ENCODE results near the gene SPHK2.
"Not testable (repeated sequence)": the region's sequence is repeated elsewhere in the genome, so short reads cannot be mapped to it uniquely, and the experiment has no call there.

Gene SPHK2

GRCh38 chr19:48660852-48661710, 41.8 kb downstream of the SPHK2 start:
- no peak for DNase-seq

- DNase-seq, result no peak
Measured at GRCh38 chr19:48661711-48662090, 42.4 kb downstream of the SPHK2 start.

GRCh38 chr19:48663667-48664066, 44.4 kb downstream of the SPHK2 start:
- no peak for DNase-seq

- DNase-seq, result no peak
Measured at GRCh38 chr19:48664476-48664875, 45.2 kb downstream of the SPHK2 start.

- no peak for DNase-seq
Measured at GRCh38 chr19:48665786-48666185, 46.5 kb downstream of the SPHK2 start.

GRCh38 chr19:48668332-48668731, 49.0 kb downstream of the SPHK2 start:
- DNase-seq, result no peak

GRCh38 chr19:48668761-48669160, 49.5 kb downstream of the SPHK2 start:
- DNase-seq, result no peak

GRCh38 chr19:48669903-48670668, 50.8 kb downstream of the SPHK2 start:
- DNase-seq, result no peak

- no peak for DNase-seq
Measured at GRCh38 chr19:48670699-48671445, 51.6 kb downstream of the SPHK2 start.

GRCh38 chr19:48671446-48671995, 52.2 kb downstream of the SPHK2 start:
- DNase-seq, result no peak

- no peak for DNase-seq
Measured at GRCh38 chr19:48672994-48673393, 53.7 kb downstream of the SPHK2 start, which contains the start of gene NTN5. TSS of gene NTN5 (minus strand) at chr19:48673017. CDS start at chr19:48670986, 2,031 bp downstream.

GRCh38 chr19:48673436-48674100, 54.3 kb downstream of the SPHK2 start:
- DNase-seq, result no peak

- no peak for DNase-seq
Measured at GRCh38 chr19:48674216-48674809, 55.0 kb downstream of the SPHK2 start.

GRCh38 chr19:48674921-48675824, 55.9 kb downstream of the SPHK2 start:
- peak; percentile 63 for DNase-seq

- DNase-seq, result no peak
Measured at GRCh38 chr19:48676487-48676886, 57.2 kb downstream of the SPHK2 start.

- no peak for DNase-seq
Measured at GRCh38 chr19:48676887-48677286, 57.6 kb downstream of the SPHK2 start.

- no peak for DNase-seq
Measured at GRCh38 chr19:48678201-48678600, 58.9 kb downstream of the SPHK2 start.

- not testable (repeated sequence) for DNase-seq
Measured at GRCh38 chr19:48680006-48680405, 60.7 kb downstream of the SPHK2 start.

Measured in NCI-H187 treated with DMSO at 0.1 percent for 48 hours (cell line).